Neural progenitor cell (in vitro differentiated cells): ENCODE measurements around the gene THBD. TPM values are rescaled to one million over a fixed set of nuclear protein-coding genes. Genes with fewer than 3 reads are reported as not detected.

Experiments used
- DNase-seq: peaks from one replicate; pipeline ENCODE4 v3.0.0-alpha.2; 2016; ENCODE audit warnings: low spot score
- H2AFZ ChIP-seq: fragments of 200-600 bp; sonication (generic); replicated peaks from 2 replicates; pipeline ENCODE4 v1.6.1; 2016; ENCODE audit warnings: antibody characterized with exemption
- H3F3A ChIP-seq: fragments of 200-600 bp; sonication (generic); 2 replicates; pipeline ENCODE4 v1.6.1; 2016; ENCODE audit warnings: antibody characterized with exemption, low read depth
- H3K27ac ChIP-seq: fragments of 200-600 bp; sonication (generic); 2 replicates; pipeline ENCODE4 v1.5.1; 2016; ENCODE audit warnings: mild to moderate bottlenecking
- H3K27me3 ChIP-seq: fragments of 200-600 bp; sonication (generic); 2 replicates; pipeline ENCODE4 v1.6.1; 2016; ENCODE audit warnings: mild to moderate bottlenecking, moderate library complexity
- H3K36me3 ChIP-seq: fragments of 200-600 bp; sonication (generic); 2 replicates; pipeline ENCODE4 v1.5.1; 2016
- H3K4me1 ChIP-seq: fragments of 200-600 bp; sonication (generic); 2 replicates; pipeline ENCODE4 v1.6.1; 2016; ENCODE audit warnings: mixed run types
- H3K4me2 ChIP-seq: fragments of 200-600 bp; sonication (generic); 2 replicates; pipeline ENCODE4 v1.6.1; 2016
- H3K4me3 ChIP-seq: fragments of 200-600 bp; sonication (generic); 2 replicates; pipeline ENCODE4 v1.5.1; 2016
- H3K79me2 ChIP-seq: fragments of 200-600 bp; sonication (generic); 2 replicates; pipeline ENCODE4 v1.6.1; 2016; ENCODE audit warnings: low read depth
- H3K9ac ChIP-seq: fragments of 200-600 bp; sonication (generic); 2 replicates; pipeline ENCODE4 v1.6.1; 2016
- H3K9me3 ChIP-seq: fragments of 200-600 bp; sonication (generic); 2 replicates; pipeline ENCODE4 v1.5.1; 2016; ENCODE audit warnings: low read depth
- H4K20me1 ChIP-seq: fragments of 200-600 bp; sonication (generic); 2 replicates; pipeline ENCODE4 v1.6.1; 2016; ENCODE audit warnings: low read depth
- H3K27ac Mint-ChIP-seq: 3 replicates; pipeline ENCODE4 v1.8.0; 2021; ENCODE audit warnings: mixed read lengths
- H3K27me3 Mint-ChIP-seq: 2 replicates; pipeline ENCODE4 v1.8.0; 2022; ENCODE audit warnings: low read depth, mild to moderate bottlenecking, inconsistent platforms, moderate library complexity, mixed read lengths; ENCODE audit not compliant: insufficient read depth
- H3K36me3 Mint-ChIP-seq: 3 replicates; pipeline ENCODE4 v1.8.0; 2021; ENCODE audit warnings: mixed read lengths
- H3K4me1 Mint-ChIP-seq: 3 replicates; pipeline ENCODE4 v1.8.0; 2021; ENCODE audit warnings: mixed read lengths
- H3K4me3 Mint-ChIP-seq: 3 replicates; pipeline ENCODE4 v1.8.0; 2021; ENCODE audit warnings: mild to moderate bottlenecking, moderate library complexity, mixed read lengths
- H3K9me3 Mint-ChIP-seq: 3 replicates; pipeline ENCODE4 v1.8.0; 2020; ENCODE audit warnings: mixed read lengths
- CTCF ChIP-seq: fragments of 200-600 bp; sonication (generic); IDR thresholded peaks from 2 replicates; pipeline ENCODE4 v1.5.1; 2017; ENCODE audit warnings: antibody characterized with exemption, mild to moderate bottlenecking
- EZH2 ChIP-seq: fragments of 200-600 bp; sonication (generic); IDR thresholded peaks from 2 replicates; pipeline ENCODE4 v1.6.1; 2017; ENCODE audit warnings: antibody characterized with exemption, mild to moderate bottlenecking, moderate library complexity
- EZH2phosphoT487 ChIP-seq: fragments of 200-600 bp; sonication (generic); IDR thresholded peaks from 2 replicates; pipeline ENCODE4 v1.6.1; 2017; ENCODE audit warnings: antibody characterized with exemption
- total RNA-seq: library from RNA; depleted of rRNA; stranded (reverse); fragments of >200 nt; gene quantifications from 2 replicates; pipeline ENCODE4 v1.2.3, GENCODE V29; 2015; ENCODE audit warnings: low replicate concordance

The THBD gene
- total RNA-seq, 1 donor from 2014 or later = 0.15 TPM

- no peak overlapping the region for H3K4me3 ChIP-seq
Observed at GRCh38 chr20:23062632-23063031, 13.2 kb upstream of the THBD start.

DNA sequence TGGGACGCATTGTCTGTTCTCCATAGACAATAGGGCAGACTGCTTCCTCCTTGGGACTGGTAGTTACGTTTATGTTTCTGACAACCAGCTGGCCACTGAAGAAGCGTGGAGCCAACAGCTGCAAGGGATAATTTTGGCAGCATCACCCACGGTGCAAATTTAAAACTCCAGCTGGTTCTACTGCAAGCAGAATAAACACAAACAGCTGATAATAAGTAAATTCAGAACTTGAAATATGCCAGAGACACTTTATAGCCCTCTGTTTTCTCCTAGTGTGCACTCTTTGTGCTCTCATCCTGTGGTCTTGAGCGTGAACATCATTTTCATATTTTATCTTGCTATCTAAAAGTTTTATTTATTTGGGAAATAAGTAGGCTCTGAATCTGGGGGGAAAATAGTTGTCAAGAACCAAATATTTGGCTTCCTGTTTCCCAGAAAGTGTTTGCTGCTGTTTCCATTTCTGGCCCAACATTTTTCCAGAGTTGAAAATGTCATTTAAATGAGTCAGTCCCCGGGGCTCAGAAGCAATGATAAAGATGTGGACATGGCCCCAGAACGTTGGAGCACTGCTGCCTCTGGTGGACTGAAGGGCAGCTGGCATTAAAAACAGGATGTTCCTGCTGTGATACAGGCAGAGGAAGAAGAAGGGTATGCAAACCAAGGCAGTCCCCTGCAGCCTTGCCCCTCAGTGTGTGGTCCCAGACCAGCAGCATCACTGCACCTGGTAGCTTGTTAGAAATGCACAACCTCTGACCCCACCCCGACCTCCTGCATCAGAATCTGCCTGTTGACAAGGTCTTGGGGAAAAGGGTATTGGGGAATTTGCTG, 12.5 kb upstream of the THBD start:
- DNase-seq = peak; percentile 16
- no peak overlapping the region for H3K4me2 ChIP-seq
- H3K27ac ChIP-seq = no peak overlapping the region
- no peak overlapping the region for H3K9ac ChIP-seq
- no peak overlapping the region for H3K4me3 ChIP-seq
- Mint-ChIP-seq H3K4me3 (no peak overlapping the region), H3K9me3 (no peaks in the 10 kb centered on the region), H3K4me1 (peaks cover 20% of the 10 kb centered on the region), H3K27me3 (peaks cover 6% of the 10 kb centered on the region), H3K36me3 (no peaks in the 10 kb centered on the region), H3K27ac (no peak overlapping the region)
- H2AFZ ChIP-seq = no peak overlapping the region
- no peaks in the 10 kb centered on the region for H3K27me3 ChIP-seq
- H3K36me3 ChIP-seq = no peaks in the 10 kb centered on the region
- no peaks in the 10 kb centered on the region for H3K9me3 ChIP-seq
- no peaks in the 10 kb centered on the region for H3F3A ChIP-seq
- no peaks in the 10 kb centered on the region for H4K20me1 ChIP-seq
- peak; percentile 46 for TF ChIP-seq CTCF
- no peak for TF ChIP-seq EZH2
- H3K79me2 ChIP-seq = no peaks in the 10 kb centered on the region
- H3K4me1 ChIP-seq = peaks cover 11% of the 10 kb centered on the region

More at GRCh38 chr20:23062632-23063031, 13.2 kb upstream of the THBD start:
- Mint-ChIP-seq H3K4me1 (peaks cover 20% of the 10 kb centered on the region), H3K9me3 (no peaks in the 10 kb centered on the region), H3K27ac (no peak overlapping the region), H3K36me3 (no peaks in the 10 kb centered on the region), H3K4me3 (no peak overlapping the region), H3K27me3 (peaks cover 6% of the 10 kb centered on the region)
- no peaks in the 10 kb centered on the region for H4K20me1 ChIP-seq
- no peak overlapping the region for H3K4me2 ChIP-seq
- no peaks in the 10 kb centered on the region for H3K9me3 ChIP-seq
- H3K36me3 ChIP-seq = no peaks in the 10 kb centered on the region
- H3F3A ChIP-seq = no peaks in the 10 kb centered on the region
- H3K79me2 ChIP-seq = no peaks in the 10 kb centered on the region
- no peak for DNase-seq
- H3K27ac ChIP-seq = no peak overlapping the region
- TF ChIP-seq EZH2phosphoT487 (no peak), CTCF (no peak), EZH2 (no peak)
- no peak overlapping the region for H3K9ac ChIP-seq
- H2AFZ ChIP-seq = no peak overlapping the region
- H3K4me1 ChIP-seq = peaks cover 11% of the 10 kb centered on the region
- H3K27me3 ChIP-seq = no peaks in the 10 kb centered on the region

- no peaks in the 10 kb centered on the region for H3F3A ChIP-seq
- H4K20me1 ChIP-seq = no peaks in the 10 kb centered on the region
- H3K9me3 Mint-ChIP-seq = no peaks in the 10 kb centered on the region
- no peak overlapping the region for H2AFZ ChIP-seq
- H3K4me2 ChIP-seq = no peak overlapping the region
- H3K9ac ChIP-seq = no peak overlapping the region
- DNase-seq = no peak
- H3K36me3 ChIP-seq = no peaks in the 10 kb centered on the region
- H3K27ac Mint-ChIP-seq = no peak overlapping the region
- H3K27me3 Mint-ChIP-seq = peaks cover 6% of the 10 kb centered on the region
- H3K27me3 ChIP-seq = no peaks in the 10 kb centered on the region
- H3K4me3 ChIP-seq = no peak overlapping the region
- no peaks in the 10 kb centered on the region for H3K79me2 ChIP-seq
- TF ChIP-seq EZH2phosphoT487 (no peak), CTCF (no peak), EZH2 (no peak)
- peaks cover 11% of the 10 kb centered on the region for H3K4me1 ChIP-seq
- no peaks in the 10 kb centered on the region for H3K36me3 Mint-ChIP-seq
- no peak overlapping the region for H3K27ac ChIP-seq
- H3K4me3 Mint-ChIP-seq = no peak overlapping the region
- no peaks in the 10 kb centered on the region for H3K9me3 ChIP-seq
- H3K4me1 Mint-ChIP-seq = peaks cover 20% of the 10 kb centered on the region
Observed at GRCh38 chr20:23061262-23061661, 11.8 kb upstream of the THBD start.
